ENCODE results near the gene ATP6V1G1.

- TF ChIP-seq POLR2A (IDR thresholded peaks at IDR 0.05) (no peak), CTCF (IDR thresholded peaks at IDR 0.05) (no peak)
Observed at GRCh38 chr9:114549697-114550330, 37.8 kb upstream of the ATP6V1G1 start.
